Measurements from ENCODE around the gene TBC1D5.
"Not testable (repeated sequence)": the region's sequence is repeated elsewhere in the genome, so short reads cannot be mapped to it uniquely, and the experiment has no call there.

TBC1D5 gene

DNA sequence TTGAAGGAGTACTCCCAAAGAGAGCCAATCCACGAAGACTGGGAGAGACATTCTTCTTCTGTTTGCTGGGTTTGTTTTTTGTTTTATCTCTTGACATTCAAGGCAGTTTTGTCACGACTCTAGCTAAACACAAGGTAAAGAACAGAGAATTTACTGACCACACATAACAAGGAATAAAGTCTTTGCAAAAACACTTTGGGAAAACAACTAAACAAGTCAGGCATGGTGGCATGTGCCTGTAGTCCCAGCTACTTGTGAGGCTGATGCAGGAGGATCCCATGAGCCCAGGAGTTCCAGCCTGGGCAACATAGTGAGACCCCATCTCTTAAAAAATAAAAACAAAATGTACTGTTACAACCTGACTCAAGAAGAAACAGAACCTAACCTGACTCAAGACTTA is 28.0 kb downstream of the TBC1D5 start:
- in situ Hi-C loops (cut with HindIII; ENCODE audit: low sequenced_read_pairs): no loop called here

DNA sequence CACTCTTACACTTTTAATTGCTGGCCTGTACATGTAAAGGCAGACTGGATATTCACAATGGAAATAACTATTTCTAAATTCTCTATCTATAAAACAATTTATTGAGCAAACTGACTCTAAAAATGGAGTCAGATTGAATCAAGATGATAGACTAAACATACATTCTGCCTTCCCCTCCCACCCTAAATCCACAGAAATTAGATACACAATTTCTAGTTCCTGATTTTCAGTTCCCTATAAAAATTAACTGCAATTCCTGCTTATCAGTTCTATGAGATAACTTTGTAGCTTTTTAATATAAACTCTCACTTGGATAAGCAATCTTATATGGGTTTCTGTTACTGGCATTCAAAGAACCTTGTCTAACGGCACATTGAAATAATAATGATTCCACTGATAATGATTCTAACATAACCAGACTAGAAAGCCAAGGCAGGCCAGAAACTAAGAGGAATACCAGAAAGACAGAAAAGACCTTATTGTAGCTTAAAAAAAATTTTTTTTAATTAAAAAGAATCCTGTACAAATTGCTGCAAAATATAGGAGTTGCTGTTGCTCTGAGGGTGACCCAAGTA is 33.1 kb downstream of the TBC1D5 start:
- in situ Hi-C loops (cut with HindIII; ENCODE audit: low sequenced_read_pairs): no loop called here

- in situ Hi-C loops (cut with HindIII; ENCODE audit: low sequenced_read_pairs): no loop called here
Measured at GRCh38 chr3:17707813-17708543, 34.5 kb downstream of the TBC1D5 start.

DNA sequence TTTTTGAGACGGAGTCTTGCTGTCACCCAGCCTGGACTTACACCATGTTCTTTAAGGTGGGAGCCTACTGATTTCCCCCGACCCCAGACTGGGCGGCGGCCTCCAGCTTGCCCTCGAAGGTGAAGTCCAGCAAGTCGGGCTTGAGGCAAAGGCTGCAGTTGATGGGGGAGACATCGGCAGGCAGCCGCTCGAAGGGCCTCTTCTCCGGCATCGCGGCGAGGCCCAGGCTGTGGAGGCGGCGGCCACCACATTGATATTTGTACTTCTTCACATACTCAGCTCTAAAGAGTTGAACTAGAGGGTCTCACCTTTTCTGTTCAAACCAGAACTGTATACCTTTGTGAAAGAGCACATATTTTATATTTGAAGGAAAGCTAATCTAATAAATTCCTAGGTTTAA is 36.4 kb downstream of the TBC1D5 start:
- in situ Hi-C loops (cut with HindIII; ENCODE audit: low sequenced_read_pairs): not testable (repeated sequence)

DNA sequence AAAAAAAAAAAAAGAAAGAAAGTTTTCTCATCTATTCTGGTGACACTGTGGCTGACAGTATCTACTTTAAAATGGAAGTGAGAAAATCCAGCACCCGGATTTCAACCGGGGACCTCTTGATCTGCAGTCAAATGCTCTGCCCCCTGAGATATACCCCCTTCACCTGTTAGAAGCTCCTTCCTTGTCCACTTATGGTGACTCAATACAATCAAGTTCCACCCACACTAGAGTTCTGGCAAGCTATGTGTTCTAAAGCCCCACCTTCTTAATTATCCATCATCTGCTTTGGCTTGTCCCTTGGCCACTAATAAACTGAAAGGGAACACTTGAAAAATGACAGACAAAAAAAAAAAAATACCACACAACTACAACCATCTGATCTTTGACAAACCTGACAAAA is 42.6 kb downstream of the TBC1D5 start:
- in situ Hi-C loops (cut with HindIII; ENCODE audit: low sequenced_read_pairs): not testable (repeated sequence)

DNA sequence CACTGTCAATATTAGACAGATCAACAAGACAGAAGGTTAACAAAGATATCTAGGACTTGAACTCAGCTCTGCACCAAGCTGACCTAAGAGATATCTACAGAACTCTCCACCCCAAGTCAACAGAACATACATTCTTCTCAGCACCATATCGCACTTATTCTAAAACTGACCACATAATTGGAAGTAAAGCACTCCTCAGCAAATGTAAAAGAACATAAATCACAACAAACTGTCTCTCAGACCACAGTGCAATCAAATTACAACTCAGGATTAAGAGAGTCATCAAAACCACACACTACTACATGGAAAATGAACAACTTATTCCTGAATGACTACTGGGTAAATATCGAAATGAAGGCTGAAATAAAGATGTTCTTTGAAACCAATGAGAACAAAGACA is 46.8 kb downstream of the TBC1D5 start:
- in situ Hi-C loops (cut with HindIII; ENCODE audit: low sequenced_read_pairs): not testable (repeated sequence)

DNA sequence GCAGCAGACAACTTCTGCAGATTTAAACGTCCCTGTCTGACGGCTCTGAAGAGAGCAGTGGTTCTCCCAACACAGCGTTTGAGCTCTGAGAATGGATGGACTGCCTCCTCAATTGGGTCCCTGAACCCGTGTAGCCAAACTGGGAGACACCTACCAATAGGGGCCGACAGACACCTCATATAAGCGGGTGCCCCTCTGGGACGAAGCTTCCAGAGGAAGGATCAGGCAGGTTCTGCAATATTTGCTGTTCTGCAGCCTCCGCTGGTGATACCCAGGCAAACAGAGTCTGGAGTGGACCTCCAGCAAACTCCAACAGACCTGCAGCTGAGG is 48.8 kb downstream of the TBC1D5 start:
- in situ Hi-C loops (cut with HindIII; ENCODE audit: low sequenced_read_pairs): not testable (repeated sequence)

DNA sequence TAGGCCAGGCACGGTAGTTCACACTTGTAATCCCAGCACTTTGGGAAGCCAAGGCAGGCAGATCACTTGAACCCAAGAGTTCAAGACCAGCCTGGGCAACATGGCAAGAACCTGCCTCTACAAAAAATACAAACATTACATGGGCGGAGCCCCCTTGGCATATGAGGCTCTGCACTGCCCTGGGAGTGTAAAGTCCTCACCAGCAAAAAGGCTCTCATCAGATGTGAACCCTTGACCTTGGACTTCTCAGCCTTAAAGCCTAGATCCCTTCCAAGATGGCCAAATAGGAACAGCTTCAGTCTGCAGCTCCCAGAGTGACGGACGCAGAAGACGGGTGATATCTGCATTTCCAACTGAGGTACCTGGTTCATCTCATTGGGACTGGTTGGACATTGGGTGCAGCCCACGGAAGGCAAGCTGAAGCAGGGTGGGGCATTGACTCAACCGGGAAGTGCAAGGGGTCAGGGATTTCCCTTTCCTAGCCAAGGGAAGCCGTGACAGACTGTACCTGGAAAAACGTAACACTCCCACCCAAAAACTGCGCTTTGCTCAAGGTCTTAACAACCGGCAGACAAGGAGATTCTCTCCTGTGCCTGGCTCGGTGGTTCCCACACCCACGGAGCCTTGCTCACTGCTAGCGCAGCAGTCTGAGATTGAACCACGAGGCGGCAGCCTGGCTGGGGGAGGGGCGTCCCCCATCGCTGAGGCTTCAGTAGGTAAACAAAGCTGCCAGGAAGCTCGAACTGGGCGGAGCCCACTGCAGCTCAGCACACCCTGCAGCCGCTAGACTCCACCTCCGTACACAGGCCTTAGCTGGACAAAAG is 49.4 kb downstream of the TBC1D5 start:
- in situ Hi-C loops (cut with HindIII; ENCODE audit: low sequenced_read_pairs): not testable (repeated sequence)

GRCh38 chr3:17687566-17687965 is 54.9 kb downstream of the TBC1D5 start:
- in situ Hi-C loops (cut with HindIII; ENCODE audit: low sequenced_read_pairs): no loop called here

- in situ Hi-C loops (cut with HindIII; ENCODE audit: low sequenced_read_pairs): no loop called here
Measured at GRCh38 chr3:17686613-17687012, 55.8 kb downstream of the TBC1D5 start.

DNA sequence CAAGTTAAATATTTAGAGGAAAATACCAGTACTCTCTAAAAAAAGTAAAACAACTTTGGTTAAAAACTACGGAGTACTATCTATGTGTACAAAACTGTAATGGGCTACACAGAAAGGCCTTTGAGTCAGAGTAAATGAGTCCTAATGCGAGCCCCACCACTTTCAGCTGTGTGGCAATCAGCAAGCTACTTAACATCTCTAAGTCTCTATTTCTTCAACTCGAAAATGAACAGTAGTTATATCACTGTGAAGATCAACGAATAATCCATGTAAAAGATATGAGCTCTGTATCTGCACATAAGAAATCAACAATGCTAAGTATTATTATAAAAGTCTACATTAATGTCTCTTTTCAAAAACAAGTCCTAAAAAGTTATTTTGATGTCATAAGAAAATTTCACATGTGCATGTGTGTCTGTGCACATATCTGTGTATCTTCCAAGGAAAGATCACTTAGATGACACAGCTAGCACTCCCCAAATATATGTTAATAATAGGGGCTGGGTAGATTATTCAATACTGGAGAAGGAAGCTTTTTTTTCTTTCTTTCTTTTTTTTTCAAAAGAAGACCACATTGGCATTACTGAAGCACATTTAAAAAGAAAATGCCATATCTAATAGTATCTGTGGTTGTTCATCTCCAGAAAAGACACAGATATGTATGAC is 58.8 kb downstream of the TBC1D5 start:
- in situ Hi-C loops (cut with HindIII; ENCODE audit: low sequenced_read_pairs): no loop called here

DNA sequence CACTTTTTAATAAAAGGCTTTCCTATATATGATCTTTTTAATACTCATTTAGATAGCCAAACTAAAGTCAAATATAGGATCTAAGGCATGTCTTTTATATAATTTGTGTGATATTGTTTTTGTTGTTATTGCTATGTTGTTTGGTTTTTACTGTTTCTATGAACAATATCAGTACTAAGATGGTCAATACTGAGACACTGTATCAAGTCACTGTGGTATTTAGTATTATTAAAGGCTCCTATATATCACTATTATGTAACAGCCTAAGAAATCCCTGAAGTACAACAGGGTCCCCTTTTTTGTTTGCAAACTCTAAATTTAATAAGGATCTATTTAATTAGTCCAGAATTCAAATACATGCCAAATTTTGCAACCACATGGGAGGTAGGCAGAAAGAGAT is 61.9 kb downstream of the TBC1D5 start:
- in situ Hi-C loops (cut with HindIII; ENCODE audit: low sequenced_read_pairs): no loop called here

DNA sequence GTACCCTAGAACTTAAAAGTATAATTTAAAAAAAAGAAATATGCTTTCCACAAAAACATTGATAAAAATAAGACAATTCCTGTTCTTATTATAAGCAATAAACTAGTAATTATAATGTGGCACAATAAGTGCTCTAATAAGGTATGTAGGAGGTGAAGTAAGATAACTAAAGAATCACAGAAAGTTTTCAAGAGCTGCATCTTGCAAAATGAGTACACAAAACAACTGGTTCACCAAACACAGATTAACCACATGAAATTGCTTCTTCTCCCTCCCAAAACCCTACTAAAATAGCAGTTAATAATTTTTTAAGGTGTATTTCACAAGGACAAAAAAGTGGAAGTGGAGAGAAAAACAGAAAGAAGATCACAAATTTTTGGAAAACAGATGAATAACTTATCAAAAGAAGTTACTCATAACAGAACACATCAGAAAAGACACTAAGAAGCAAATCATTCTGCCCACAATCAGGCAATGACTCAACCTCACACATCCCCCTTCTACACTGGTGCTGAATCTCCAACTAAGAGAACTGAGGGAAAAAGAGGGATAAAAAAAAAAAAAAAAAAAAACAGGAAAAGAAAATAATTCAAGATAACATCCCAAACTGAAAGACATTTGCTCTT is 64.2 kb downstream of the TBC1D5 start:
- in situ Hi-C loops (cut with HindIII; ENCODE audit: low sequenced_read_pairs): no loop called here

GRCh38 chr3:17674082-17674686 is 68.2 kb downstream of the TBC1D5 start:
- in situ Hi-C loops (cut with HindIII; ENCODE audit: low sequenced_read_pairs): no loop called here

DNA sequence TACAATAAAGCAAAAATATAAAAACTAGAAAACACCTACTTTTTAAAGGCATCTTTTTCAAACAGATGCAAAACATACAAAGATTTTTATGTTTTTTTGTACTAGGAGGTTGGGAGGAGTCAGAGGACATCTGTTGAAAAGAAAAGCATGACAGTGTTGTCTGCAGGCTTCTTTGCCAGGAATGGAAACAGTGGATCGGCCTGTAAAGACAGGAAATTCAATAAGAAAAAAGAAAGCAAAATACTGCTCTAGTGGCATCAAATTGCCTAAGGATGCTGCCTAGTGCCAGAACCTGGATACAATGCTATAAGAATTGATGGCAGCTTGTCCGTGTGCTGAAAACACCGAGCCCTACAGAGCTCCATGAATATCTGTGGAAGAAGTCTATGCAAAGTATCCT is 69.9 kb downstream of the TBC1D5 start:
- in situ Hi-C loops (cut with HindIII; ENCODE audit: low sequenced_read_pairs): no loop called here

DNA sequence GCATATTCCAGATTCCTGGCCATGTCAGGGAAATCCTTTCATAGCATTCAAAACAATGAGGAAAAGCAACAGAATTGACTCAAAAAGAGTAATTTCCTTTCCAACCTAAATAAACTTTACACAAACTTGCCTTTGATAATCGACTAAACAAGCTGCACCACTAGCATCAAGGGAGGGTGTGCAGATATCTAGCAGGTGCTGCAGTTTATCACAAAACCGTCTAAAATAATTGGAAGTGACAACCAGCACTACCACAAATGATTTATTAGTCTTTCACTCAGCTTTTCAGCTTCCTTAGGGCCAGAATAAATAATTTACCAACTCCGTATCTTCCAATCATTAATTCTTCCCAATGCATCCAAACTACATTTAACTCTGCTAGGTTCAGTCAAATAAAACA is 71.7 kb downstream of the TBC1D5 start:
- in situ Hi-C loops (cut with HindIII; ENCODE audit: low sequenced_read_pairs): no loop called here

DNA sequence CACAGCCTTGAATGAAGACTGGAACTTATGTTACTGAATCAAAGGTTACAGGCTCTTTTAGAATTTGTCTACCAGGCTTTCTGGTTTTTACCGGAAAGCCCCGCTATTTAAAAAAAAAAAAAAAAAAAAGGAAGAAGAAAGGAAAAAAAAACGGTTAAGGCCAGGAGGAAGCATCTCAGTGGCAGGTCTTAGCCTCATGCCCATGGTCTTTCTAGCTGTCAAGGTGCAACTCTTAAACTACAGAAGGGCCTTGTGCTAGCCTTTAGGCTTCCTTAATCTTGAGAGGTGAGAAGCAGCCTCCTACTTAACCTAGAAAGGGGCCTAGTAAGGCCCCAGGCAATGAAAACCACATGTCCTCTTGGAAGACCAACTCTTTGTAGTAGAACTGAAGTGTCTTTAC is 77.5 kb downstream of the TBC1D5 start:
- in situ Hi-C loops (cut with HindIII; ENCODE audit: low sequenced_read_pairs): no loop called here

DNA sequence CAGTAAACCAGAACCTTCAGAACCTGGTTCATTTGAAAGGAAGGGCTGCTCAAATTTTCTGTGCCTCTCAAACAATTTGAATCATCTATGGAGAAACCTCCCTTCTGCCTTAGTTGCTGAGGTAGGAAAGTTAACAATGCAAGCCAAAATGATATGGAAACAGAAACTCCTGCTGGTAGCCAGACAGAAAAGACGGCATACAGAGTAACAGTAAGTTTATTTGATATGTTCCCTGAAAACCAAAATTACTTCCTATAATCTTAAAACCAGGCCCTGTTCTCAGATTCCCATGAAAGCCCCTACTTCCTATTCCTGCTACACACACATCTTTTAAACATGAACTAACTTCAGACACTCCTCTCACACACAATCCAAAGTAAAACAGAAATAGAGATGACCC is 86.2 kb downstream of the TBC1D5 start:
- in situ Hi-C loops (cut with HindIII; ENCODE audit: low sequenced_read_pairs): no loop called here

DNA sequence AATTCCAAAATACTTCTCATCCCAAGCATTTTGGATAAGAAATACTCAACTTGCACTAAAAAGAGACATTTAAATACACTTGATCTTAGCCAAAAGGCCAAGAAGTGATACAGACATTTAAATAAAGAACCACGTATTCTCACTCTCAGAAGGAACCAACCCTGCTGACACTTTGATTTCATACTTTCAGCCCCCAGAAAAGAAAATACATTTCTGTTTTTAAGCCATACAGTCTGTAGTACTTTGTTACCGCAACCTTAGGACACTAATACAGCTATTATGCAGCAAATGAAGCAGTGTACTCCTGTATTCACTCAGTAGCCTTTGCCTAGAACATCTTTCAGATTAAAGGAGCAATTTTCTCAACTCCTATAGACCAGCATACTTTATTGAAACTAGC is 86.7 kb downstream of the TBC1D5 start:
- in situ Hi-C loops (cut with HindIII; ENCODE audit: low sequenced_read_pairs): no loop called here

- in situ Hi-C loops (cut with HindIII; ENCODE audit: low sequenced_read_pairs): not testable (repeated sequence)
Measured at GRCh38 chr3:17649748-17650147, 92.7 kb downstream of the TBC1D5 start.

All from DLD1 (cell line).